Left ventricle myocardium inferior (tissue), 1 donor: ENCODE measurements around the gene CHRNA7. TPM values are rescaled to one million over a fixed set of nuclear protein-coding genes. Genes with fewer than 3 reads are reported as not detected.
A peak's percentile ranks its signal among the peaks of the same experiment; 100 is the strongest.

Source experiments
- DNase-seq: peaks from one replicate; pipeline ENCODE4 v3.0.0-alpha.2; 2020
- H3K27ac ChIP-seq: fragments of 200-600 bp; replicated peaks from 2 replicates; pipeline ENCODE4 v1.8.0; 2021
- H3K27me3 ChIP-seq: fragments of 200-600 bp; 2 replicates; pipeline ENCODE4 v1.8.0; 2021; ENCODE audit warnings: low read depth
- H3K36me3 ChIP-seq: fragments of 200-600 bp; 2 replicates; pipeline ENCODE4 v1.8.0; 2021
- H3K4me1 ChIP-seq: fragments of 200-600 bp; 2 replicates; pipeline ENCODE4 v1.8.0; 2021
- H3K4me3 ChIP-seq: fragments of 200-600 bp; 2 replicates; pipeline ENCODE4 v1.8.0; 2021; ENCODE audit warnings: mild to moderate bottlenecking, moderate library complexity
- H3K9me3 ChIP-seq: fragments of 200-600 bp; replicated peaks from 2 replicates; pipeline ENCODE4 v1.8.0; 2021
- CTCF ChIP-seq: fragments of 200-600 bp; IDR thresholded peaks from 2 replicates; pipeline ENCODE4 v1.8.0; 2021; ENCODE audit warnings: antibody characterized with exemption, mild to moderate bottlenecking, borderline replicate concordance
- intact Hi-C: fragments of 100-400 bp; cut with micrococcal nuclease; formaldehyde crosslinking; loops from one replicate; pipeline ENCODE4 v1.11.0; 2022
- total RNA-seq: library from RNA; stranded (reverse); fragmentation: NEBNext Ultra II Directional; extraction: Animal tissue kit (Norgen Biotek cat#: 25700); gene quantifications from one replicate; pipeline ENCODE4 v1.2.1, GENCODE V29; 2021
- donor health status: DM: no; HTN: yes; CAD: no; lungs with severe emphysema.

CHRNA7 gene
- total RNA-seq, 1 donor from 2014 or later, result 0.60 TPM

GRCh38 chr15:32105258-32106241, 75.2 kb downstream of the CHRNA7 start:
- no peaks in the 10 kb centered on the region for H3K27me3 ChIP-seq
- no peak overlapping the region for H3K4me3 ChIP-seq
- no peak for TF ChIP-seq CTCF
- DNase-seq, result peak; percentile 78
- H3K27ac ChIP-seq, result peak overlapping the region; percentile 44
- intact Hi-C loops, result no loop called here
- peaks cover 18% of the 10 kb centered on the region for H3K4me1 ChIP-seq
- H3K9me3 ChIP-seq, result no peaks in the 10 kb centered on the region
- H3K36me3 ChIP-seq, result no peaks in the 10 kb centered on the region

GRCh38 chr15:32106401-32107381, 76.4 kb downstream of the CHRNA7 start:
- no peaks in the 10 kb centered on the region for H3K36me3 ChIP-seq
- peaks cover 18% of the 10 kb centered on the region for H3K4me1 ChIP-seq
- H3K27me3 ChIP-seq, result no peaks in the 10 kb centered on the region
- no peak for DNase-seq
- intact Hi-C loops, result no loop called here
- H3K9me3 ChIP-seq, result no peaks in the 10 kb centered on the region
- no peak overlapping the region for H3K4me3 ChIP-seq
- TF ChIP-seq CTCF, result no peak
- H3K27ac ChIP-seq, result no peak overlapping the region

- Histone ChIP-seq H3K4me3 (no peak overlapping the region), H3K9me3 (no peaks in the 10 kb centered on the region), H3K27me3 (no peaks in the 10 kb centered on the region), H3K27ac (no peak overlapping the region), H3K36me3 (no peaks in the 10 kb centered on the region), H3K4me1 (peaks cover 18% of the 10 kb centered on the region)
- TF ChIP-seq CTCF, result no peak
- no peak for DNase-seq
- intact Hi-C loops, result no loop called here
Measured at GRCh38 chr15:32107477-32108080, 77.3 kb downstream of the CHRNA7 start.

- DNase-seq, result no peak
- no peak overlapping the region for H3K27ac ChIP-seq
- TF ChIP-seq CTCF, result no peak
- H3K4me1 ChIP-seq, result peaks cover 18% of the 10 kb centered on the region
- intact Hi-C loops, result no loop called here
- H3K36me3 ChIP-seq, result no peaks in the 10 kb centered on the region
- no peaks in the 10 kb centered on the region for H3K9me3 ChIP-seq
- H3K4me3 ChIP-seq, result no peak overlapping the region
- no peaks in the 10 kb centered on the region for H3K27me3 ChIP-seq
Measured at GRCh38 chr15:32108661-32109060, 78.3 kb downstream of the CHRNA7 start.

GRCh38 chr15:32112101-32112500, 81.8 kb downstream of the CHRNA7 start:
- Histone ChIP-seq H3K4me1 (no peaks in the 10 kb centered on the region), H3K9me3 (no peaks in the 10 kb centered on the region), H3K36me3 (no peaks in the 10 kb centered on the region), H3K4me3 (no peak overlapping the region), H3K27me3 (peaks cover 25% of the 10 kb centered on the region), H3K27ac (no peak overlapping the region)
- TF ChIP-seq CTCF, result no peak
- DNase-seq, result no peak
- intact Hi-C loops, result no loop called here
